GM18873 (cell line): ENCODE results near the gene HES5.
"Not testable (repeated sequence)": the region's sequence is repeated elsewhere in the genome, so short reads cannot be mapped to it uniquely, and the experiment has no call there.

Source experiments
- ATAC-seq: cut with Tn5 transposase; IDR thresholded peaks from one replicate; pipeline ENCODE4 v1.9.1; 2021; ENCODE audit warnings: mild to moderate bottlenecking, moderate library complexity, moderate number of reproducible peaks; ENCODE audit not compliant: unreplicated experiment, low FRiP score

HES5 gene

DNA sequence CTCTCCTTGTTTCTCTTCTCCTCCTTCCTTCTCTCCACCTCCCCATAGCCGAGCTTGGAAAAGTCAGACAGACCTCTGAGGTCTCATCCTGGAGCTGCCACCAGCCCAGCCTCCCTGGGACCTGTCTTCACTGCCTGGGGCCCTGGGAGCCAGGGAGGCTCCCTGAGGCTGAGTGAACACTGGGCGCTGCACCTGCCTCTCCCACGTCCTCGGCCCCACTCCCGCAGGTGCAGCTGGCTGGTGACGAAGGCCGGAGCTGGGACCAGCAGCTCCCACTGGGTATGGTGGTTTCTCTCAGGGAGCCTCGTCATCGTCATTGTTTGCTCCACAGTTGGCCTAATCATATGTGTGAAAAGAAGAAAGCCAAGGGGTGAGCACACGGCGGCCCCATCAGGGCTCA is 31.4 kb upstream of the HES5 start:
- no peak for ATAC-seq

DNA sequence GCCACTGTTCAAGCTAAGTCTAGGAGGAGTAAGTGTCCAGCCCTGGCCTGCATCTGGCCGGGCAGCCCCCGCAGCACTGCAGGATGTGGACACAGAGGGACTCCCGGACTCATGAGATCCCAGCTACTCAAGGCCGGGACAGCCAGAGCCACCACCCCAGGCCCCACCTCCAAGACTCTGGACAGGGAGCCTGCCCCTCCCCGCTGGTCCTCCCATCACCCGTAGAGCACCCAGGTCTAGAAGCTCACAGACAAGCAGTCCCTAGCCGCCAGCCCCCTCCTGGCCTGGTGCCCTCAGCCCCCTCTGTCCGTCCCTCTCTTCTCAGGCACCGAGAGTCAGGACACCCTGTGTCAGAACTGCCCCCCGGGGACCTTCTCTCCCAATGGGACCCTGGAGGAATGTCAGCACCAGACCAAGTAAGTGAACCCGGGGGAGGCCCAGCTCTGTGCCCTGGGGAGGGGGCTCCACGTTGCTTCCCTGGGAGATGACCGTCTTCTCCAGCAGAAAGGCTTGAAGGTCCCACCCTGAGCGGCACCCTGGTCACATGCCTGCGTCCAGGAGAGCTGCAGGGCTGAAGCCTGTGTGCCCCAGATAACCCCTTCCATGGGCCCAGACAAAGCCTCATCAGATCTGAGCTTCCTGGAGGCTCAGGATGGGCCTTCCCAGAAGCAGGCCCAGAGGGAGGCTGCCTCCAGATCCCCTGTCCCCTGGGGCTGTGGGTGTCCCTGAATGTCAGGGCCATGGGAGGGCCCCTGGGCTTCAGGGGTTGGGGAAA is 30.4 kb upstream of the HES5 start:
- ATAC-seq: no peak

GRCh38 chr1:2559509-2560298 is 29.6 kb upstream of the HES5 start:
- ATAC-seq: no peak

GRCh38 chr1:2558861-2559260 is 28.8 kb upstream of the HES5 start:
- ATAC-seq: no peak

DNA sequence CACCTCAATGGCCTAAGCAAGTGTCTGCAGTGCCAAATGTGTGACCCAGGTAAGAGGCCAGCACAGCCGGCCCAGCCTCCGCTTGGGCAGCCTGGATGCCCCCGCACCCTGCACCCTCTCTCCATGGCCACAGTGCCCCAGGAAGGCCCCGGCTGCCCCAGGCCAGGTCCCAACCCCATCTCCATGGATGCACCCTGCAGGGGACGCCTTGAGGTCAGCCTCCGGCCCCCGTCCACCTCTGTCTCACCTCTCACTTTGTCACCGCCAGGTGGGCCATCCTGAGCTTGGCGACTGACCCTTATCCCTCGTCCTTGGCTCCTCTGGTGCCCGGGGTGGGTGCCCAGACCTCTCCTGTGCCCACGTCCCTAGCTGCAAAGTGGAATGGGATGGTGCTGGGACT is 28.4 kb upstream of the HES5 start:
- no peak for ATAC-seq

DNA sequence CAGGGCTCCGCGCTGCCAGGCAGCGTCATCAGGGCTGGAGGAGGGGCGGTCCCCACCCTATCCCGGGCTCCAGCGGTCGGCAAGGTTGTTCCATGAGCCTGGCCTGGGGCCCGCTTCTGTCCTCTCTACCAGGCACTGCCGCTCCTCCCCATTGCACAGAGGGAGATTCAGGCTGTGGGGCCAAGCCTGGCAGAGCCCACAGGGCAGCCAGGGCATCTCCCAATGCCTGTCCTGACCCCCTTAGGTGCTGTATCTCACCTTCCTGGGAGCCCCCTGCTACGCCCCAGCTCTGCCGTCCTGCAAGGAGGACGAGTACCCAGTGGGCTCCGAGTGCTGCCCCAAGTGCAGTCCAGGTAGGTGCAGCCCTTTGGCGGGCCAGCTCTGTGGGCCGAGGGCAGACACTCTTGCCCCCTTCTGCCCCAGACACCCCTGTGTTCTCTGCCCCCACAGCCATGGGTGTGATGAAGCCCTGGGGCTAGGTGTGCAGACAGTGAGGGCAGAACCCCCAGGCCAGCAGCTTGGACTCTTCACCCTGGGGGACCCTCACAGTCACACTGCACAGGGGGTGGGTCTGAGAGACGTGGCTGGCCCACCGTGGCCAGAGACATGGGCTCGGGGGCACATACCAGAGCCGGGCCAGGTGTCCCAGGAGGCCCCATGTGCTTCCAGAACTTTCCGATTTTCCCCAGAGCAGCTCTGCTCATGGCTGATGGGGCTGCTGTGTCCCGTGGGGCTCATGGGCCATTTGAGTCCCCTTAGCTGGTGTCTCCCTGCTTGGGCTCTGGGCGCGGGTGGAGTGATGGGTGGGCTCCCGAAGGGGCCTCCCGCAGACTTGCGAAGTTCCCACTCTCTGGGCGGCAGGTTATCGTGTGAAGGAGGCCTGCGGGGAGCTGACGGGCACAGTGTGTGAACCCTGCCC is 27.7 kb upstream of the HES5 start:
- ATAC-seq: no peak

GRCh38 chr1:2556678-2557481 is 26.8 kb upstream of the HES5 start:
- no peak for ATAC-seq

- no peak for ATAC-seq
Observed at GRCh38 chr1:2556277-2556677, 26.2 kb upstream of the HES5 start, which contains the start of gene TNFRSF14. Gene TNFRSF14 (plus strand): TSS chr1:2556371. CDS start chr1:2556665, 294 bp downstream.

DNA sequence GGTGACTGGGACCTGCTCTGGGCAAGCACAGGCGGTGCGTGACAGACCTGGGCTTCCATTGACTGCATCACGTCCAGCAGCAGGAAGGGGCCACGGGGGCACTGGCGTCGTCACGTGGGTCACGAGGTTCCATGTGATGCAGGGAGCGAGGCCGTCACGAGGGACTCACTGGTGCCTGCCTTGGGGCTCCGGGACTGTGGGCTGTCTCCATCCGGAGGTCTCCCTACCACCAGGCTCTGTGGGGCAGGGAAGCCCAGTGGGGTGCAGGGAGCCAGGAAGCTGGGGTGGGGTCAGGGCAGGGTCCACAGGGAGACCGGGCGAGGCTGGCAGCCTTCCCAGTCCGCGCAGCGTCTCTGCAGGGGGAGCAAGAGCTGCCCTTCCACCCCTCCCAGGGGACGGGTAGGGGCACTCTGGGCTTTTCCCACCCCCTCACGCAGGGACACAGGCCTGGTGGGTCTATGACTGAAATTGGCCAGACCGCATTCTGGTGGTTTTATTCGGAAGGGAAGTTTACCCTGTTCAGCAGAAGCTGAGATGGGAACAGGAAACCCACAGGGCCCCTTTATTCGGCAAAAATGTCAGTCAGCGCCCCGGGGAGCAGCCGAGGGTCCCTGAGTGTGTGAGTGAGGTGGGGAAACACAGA is 25.7 kb upstream of the HES5 start:
- no peak for ATAC-seq

- no peak for ATAC-seq
Observed at GRCh38 chr1:2554621-2555387, 24.7 kb upstream of the HES5 start.

DNA sequence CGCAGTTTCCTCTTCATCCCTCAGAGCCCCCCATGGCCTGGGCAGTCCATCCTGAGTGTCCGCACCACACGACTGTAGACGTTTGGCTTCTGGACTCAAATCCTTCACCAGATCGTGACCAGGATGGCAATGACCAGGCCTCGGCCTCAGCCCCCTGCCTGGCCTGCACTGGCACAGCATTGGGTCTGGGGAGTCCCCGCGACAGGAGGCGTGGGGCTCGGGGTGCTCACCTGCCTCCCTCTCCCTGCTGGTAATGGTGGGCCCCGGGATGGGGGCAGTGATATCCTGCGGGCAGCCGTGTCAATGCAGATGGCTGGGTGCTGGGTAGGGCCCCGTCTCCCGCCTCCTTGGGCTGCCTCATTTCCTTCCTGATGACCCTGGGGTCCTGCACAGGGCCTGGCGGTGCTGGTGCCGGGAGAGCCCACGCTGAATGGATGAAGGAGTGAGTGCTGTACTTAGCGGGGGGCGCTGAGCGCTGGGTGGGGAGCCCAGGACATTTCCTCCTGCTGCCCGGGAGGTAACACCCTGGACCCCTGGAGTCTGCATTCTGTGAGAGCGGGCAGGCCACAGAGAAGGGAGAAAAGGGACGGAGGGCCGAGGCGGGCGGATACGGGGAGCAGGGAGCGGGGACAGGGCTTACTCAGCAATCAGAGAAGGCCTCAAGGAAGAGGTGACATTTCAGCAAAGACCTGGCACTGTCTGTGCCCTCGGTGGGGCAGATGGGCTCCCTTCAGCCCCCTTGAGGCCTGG is 24.0 kb upstream of the HES5 start:
- ATAC-seq: no peak

- ATAC-seq: not testable (repeated sequence)
Observed at GRCh38 chr1:2553076-2553475, 23.0 kb upstream of the HES5 start.

GRCh38 chr1:2552189-2552588 is 22.1 kb upstream of the HES5 start:
- ATAC-seq: no peak

- ATAC-seq: not testable (repeated sequence)
Observed at GRCh38 chr1:2551544-2551943, 21.5 kb upstream of the HES5 start.

GRCh38 chr1:2550309-2550861 is 20.3 kb upstream of the HES5 start:
- not testable (repeated sequence) for ATAC-seq

GRCh38 chr1:2549367-2550029 is 19.4 kb upstream of the HES5 start:
- not testable (repeated sequence) for ATAC-seq

- no peak for ATAC-seq
Observed at GRCh38 chr1:2548068-2548589, 18.1 kb upstream of the HES5 start.
